ENCODE data around the gene B3GNT8.

The B3GNT8 gene

GRCh38 chr19:41413947-41414346 lies 13.2 kb downstream of the B3GNT8 start:
- DNase-seq (ENCODE audit: extremely low read depth, insufficient read length), result no peak
- Histone ChIP-seq H3K36me3 (ENCODE audit: control insufficient read depth, insufficient read depth, low read length) (peaks cover 20% of the 10 kb centered on the region), H3K27me3 (replicated peaks; ENCODE audit: control insufficient read depth, insufficient read depth, low read length) (no peaks in the 10 kb centered on the region), H3K4me3 (replicated peaks; ENCODE audit: low read depth, low read length) (no peak overlapping the region)
- TF ChIP-seq CTCF (IDR thresholded peaks at IDR 0.05; ENCODE audit: insufficient read depth, low read length, poor library complexity, severe bottlenecking), result no peak

DNA sequence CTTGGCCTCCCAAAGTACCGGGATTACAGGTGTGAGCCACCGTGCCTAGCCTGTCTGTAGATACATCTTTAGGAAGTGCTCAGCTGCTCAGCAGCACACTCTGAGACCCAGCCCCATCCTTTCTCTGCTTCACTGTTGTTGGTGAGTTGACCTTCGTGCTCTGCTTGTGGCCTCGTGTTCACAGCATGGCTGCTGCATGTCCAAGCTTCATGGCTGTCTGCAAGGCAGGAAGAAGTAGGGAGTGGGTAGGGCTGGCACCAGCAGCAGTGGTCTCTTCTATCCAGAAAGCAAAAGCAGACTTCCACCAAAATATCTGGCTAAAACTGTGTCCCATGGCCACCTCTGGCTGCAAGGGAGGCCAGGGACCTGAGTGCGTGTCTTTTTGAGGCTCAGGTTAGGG lies 14.2 kb downstream of the B3GNT8 start:
- Histone ChIP-seq H3K27me3 (replicated peaks; ENCODE audit: control insufficient read depth, insufficient read depth, low read length) (no peaks in the 10 kb centered on the region), H3K4me3 (replicated peaks; ENCODE audit: low read depth, low read length) (no peak overlapping the region), H3K36me3 (ENCODE audit: control insufficient read depth, insufficient read depth, low read length) (peaks cover 18% of the 10 kb centered on the region)
- no peak for TF ChIP-seq CTCF (IDR thresholded peaks at IDR 0.05; ENCODE audit: insufficient read depth, low read length, poor library complexity, severe bottlenecking)
- no peak for DNase-seq (ENCODE audit: extremely low read depth, insufficient read length)

DNA sequence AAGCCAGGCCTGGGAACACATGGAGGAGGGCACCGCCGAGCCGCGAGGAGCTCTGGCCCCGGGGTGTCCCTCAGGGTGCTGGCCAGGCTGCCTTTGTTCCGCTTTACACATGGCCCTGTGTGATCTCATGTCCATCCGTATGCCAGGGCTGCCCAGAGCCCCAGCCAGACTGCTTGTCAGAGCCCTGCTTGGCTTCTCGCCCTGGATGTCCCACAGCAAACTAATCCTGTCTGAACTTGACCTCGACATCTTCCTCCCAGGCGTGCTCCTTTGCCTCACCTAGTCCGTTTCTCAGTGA lies 15.3 kb downstream of the B3GNT8 start:
- Histone ChIP-seq H3K36me3 (ENCODE audit: control insufficient read depth, insufficient read depth, low read length) (peaks cover 18% of the 10 kb centered on the region), H3K4me3 (replicated peaks; ENCODE audit: low read depth, low read length) (no peak overlapping the region), H3K27me3 (replicated peaks; ENCODE audit: control insufficient read depth, insufficient read depth, low read length) (no peaks in the 10 kb centered on the region)
- TF ChIP-seq CTCF (IDR thresholded peaks at IDR 0.05; ENCODE audit: insufficient read depth, low read length, poor library complexity, severe bottlenecking), result no peak
- no peak for DNase-seq (ENCODE audit: extremely low read depth, insufficient read length)

DNA sequence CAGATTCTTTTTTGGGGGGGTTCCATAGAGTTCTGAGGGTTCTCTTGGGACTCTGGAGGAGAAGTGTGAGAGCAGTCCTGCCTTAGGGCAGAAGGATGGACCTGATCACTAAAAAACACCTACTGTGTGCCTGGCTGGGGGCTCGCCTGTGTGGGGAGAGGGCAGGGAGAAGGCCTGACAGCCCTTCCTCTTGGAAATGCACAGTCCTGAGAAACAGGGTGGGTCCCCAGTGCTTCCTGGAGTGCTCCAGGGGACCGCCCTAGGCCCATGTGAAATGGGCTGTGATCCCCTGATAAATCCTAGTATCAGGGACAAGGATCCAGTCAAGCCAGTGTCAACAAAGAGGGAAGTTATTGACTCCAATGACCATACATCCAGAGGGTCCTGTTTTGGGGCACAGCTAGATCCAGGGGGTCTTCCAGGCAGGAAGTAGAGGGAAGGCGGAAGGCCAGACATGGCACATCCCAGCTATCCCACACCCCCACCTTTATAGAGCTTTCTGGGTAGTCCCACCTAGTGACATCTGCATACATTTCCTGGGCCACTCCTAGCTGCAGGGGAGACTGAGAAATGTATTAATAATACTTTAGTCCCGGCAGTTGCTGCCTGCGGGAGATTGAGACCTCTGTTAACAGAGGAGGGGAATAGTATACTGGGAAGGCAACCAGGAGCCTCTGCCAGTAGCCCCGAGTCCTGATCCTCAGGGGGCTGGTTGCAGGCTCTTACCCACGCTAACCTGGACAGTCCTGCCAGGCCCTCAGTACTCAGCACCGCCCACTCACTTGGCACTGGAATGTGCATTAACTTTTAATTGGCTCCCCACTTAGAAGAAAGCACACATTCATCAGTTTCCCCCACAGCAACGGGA lies 15.8 kb downstream of the B3GNT8 start:
- no peaks in the 10 kb centered on the region for H3K27me3 ChIP-seq (replicated peaks; ENCODE audit: control insufficient read depth, insufficient read depth, low read length)
- TF ChIP-seq CTCF (IDR thresholded peaks at IDR 0.05; ENCODE audit: insufficient read depth, low read length, poor library complexity, severe bottlenecking), result no peak
- no peak overlapping the region for H3K4me3 ChIP-seq (replicated peaks; ENCODE audit: low read depth, low read length)
- no peak for DNase-seq (ENCODE audit: extremely low read depth, insufficient read length)
- H3K36me3 ChIP-seq (ENCODE audit: control insufficient read depth, insufficient read depth, low read length), result peaks cover 18% of the 10 kb centered on the region

DNA sequence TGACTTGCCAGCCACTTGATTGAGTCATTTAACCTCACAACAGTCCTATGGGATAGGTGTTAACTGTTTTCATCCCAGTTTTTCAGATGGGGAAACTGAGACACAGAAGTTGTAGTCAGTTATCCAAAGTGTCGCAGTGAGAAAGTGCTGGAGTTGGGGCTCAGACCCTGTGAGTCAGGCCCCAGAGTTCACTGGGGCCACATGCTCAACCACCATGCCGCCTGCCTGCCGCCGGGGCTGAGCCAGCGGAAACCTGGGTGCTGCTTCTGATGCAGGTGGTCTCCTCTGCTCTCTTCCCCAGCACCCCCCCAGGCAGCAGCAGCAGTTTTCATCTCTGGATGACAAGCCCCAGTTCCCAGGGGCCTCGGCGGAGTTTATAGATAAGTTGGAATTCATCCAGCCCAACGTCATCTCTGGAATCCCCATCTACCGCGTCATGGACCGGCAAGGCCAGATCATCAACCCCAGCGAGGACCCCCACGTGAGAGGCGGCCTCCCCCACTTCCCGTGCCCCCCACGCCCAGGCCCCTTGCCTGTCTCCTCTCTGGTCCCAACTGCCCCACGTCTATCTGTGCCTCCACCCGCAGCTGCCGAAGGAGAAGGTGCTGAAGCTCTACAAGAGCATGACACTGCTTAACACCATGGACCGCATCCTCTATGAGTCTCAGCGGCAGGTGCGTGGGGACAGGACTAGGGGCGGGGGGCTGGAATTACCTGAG lies 16.7 kb downstream of the B3GNT8 start:
- no peak for DNase-seq (ENCODE audit: extremely low read depth, insufficient read length)
- H3K4me3 ChIP-seq (replicated peaks; ENCODE audit: low read depth, low read length), result no peak overlapping the region
- no peak for TF ChIP-seq CTCF (IDR thresholded peaks at IDR 0.05; ENCODE audit: insufficient read depth, low read length, poor library complexity, severe bottlenecking)
- H3K27me3 ChIP-seq (replicated peaks; ENCODE audit: control insufficient read depth, insufficient read depth, low read length), result no peaks in the 10 kb centered on the region
- peaks cover 16% of the 10 kb centered on the region for H3K36me3 ChIP-seq (ENCODE audit: control insufficient read depth, insufficient read depth, low read length)
